HG03196 (cell line): ENCODE results near the gene HOXA13.

Source experiments
- ATAC-seq: cut with Tn5 transposase; IDR thresholded peaks from one replicate; pipeline ENCODE4 v1.9.1; 2021; ENCODE audit not compliant: unreplicated experiment

HOXA13 gene

DNA sequence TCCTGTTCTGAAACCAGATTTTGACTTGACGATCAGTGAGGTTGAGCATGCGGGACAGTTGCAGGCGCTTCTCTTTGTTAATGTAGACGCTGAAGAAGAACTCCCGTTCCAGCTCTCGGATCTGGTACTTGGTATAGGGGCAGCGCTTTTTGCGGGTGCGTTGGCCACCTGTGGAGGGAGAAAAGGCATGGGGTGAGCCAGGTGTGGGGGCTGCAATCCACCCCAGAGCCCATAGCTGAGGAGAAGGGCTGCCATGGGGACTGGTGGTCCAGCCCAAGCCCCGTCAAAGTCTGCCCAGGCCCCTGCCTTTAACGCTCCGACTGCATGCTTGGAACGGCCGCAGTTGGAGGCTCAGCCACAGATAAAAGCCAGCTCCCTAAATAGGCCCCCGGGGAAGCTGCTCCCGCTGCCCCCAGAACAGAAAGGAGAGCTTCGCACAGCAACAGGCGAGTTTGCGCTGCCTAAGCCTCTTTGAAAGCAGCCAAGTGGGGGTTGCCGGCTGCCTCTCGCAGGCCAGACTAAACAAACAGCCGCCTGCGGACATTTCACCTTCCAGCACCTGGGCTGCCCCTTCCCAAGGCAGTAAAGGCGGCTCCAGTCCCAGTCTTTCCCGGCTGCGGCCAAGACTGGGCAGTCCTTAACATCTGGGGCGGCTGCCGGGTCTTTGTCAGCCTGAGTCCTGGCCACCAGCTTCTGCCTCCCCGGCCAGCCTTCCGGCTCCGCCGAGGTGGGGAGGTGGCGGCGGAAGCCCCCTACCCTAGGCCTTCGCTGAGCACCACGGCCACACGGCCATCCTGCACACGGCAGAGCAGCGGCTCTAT is 16.8 kb downstream of the HOXA13 start:
- ATAC-seq: no peak

DNA sequence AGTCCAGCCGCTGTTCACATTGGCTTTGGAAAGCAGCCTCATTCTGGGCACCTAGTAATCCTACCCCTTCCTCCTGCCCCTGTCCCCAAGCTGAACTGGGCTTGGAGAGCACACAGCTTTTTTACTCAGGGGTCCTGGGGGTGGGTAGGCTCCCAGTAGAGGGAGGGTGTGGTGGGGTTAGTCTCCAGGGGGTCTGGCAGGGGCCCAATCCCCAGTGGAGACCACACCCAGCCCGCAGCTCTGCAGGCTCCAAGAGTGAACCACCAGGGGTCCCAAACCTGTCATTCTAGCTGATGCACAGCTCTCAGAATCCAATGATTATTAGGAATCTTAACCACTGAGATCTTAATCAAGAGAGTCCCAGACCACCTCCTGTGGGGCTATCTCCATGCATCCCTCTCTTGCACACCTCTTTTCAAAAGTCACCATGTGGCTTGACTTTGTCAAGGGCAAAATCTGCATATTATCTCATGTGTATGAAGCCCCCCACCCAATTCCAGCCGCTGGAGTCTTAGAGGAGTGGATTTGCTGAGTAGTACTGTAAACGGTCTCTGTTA is 17.5 kb downstream of the HOXA13 start:
- ATAC-seq: no peak

DNA sequence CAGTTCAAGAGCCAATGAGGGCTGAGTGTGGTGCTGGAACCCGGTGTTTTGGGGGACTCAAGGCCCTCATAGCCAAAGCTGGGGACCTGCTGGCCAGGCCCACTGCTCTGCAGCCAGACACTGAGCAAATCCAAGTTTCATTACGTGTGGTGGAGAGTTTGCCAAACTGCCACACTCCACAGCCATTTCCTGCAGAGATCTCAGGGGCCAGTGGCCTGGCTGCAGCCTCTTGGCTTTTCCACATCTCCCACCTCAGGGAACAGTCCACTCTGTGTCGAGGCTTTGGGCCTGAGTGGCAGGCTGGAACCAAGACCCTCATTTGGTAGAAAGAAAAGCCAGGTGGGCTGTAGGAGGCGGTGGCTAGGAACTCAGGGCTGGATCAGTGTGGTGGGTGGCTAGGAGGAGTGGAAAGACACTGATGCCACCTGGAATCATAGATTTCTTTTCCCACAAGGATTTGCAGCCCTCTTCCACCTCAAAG is 18.1 kb downstream of the HOXA13 start:
- ATAC-seq: no peak

DNA sequence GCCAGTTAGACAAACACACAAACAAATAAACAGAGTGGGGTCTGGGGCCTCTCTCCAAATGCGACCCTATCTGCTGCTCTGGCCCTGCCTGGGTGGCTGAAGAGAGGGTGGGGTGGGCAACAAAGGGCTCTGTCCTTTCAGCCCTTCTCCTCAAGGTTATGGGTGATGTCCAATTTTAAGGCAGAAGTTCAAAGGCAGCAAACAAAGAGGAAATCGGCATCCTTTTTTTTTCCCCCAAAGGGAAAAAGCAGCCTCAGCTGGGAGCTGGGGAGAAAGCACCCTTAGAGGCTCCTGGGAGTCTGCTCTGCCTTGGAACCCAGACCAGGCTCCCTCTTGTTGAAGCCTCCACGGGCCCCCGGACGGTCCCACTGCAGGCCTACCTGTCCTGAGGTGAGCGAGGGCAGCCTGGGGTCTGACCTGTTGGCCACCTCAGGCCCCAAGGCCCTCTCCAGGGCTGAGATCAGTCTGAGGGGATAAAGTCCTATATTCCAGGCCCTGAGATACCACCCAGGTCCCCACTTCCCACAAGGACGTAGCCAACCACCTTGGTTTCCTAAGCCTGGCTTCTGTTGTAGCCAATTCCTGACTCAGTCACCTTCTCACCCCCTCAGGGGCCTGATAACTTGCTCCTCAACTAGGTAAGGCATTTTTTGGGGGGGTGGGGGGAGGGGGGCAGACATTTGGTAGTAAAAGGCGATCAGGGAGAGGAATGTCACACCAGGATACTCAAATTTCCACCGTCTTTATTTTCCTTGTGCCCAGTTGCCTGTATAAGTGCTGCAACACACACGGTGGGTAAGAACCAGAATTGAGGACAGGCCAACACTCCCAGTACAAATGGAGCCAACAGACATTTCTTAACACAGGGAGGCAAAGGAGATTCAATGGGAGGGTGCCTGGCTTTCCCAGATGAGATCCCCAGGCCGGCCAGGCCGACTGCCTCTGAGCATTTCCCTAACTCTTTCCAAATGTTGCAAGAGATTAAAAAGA is 19.2 kb downstream of the HOXA13 start:
- ATAC-seq: no peak

DNA sequence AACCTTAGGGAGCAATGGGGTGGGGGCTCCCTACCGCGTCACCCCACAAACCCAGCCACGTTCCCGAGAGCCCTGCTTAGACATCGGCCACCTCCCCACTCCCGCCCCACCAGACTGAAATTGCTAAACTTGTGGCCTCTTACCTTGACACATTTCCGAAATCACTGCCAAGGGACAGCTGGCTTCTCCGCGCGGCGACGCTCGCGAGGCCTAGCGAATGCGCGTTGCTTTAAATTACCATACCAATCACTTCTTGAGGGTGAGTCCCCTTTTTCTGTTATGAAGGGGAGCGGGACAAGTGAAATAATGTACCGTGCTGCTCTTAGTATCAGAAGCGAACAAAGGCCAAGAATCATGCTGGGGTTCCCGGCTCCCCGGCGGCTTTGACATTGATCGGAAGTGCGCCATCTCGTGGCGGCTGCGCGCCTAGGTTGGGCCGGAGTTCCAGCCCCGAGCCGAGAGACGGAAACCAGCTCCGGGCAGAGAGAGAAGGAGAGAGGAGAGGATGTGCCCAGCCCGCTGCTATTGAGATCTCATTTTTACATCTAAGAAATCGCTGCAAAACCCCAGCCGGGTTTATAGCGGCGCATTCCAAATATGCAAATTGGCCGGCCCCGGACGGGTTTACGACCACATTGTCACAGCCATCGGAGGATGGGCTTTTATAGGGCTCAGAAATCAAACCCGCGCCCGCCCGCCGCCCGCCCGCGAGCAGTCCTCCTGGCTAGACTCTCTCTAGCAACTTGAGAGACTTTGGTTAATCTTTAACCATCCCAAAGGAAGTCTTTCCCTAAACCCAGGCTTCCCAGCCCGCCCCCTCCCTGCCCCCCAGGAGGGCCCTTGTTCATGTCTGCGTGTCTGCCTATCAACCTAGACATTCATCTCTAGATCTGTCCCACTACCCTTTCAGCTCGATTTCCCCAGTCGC is 20.1 kb downstream of the HOXA13 start:
- ATAC-seq: no peak

DNA sequence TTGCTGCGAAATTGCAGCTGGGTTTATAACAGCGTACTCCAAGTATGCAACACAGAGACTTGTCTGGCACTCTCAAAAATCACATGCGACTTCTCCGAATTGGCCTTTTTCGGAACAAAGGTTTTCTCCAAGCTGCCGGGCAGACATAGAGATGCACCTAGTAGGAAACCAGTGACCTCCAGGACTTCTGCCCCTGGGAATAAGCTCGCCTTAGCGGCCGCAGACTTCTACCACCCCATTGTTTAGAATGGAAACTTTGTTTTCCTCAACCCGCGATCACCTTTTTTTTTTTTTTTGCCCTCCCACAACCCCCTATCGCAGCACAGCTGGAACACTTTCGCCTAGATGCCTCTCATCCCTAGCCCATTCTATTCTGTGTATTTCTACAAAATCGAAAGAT is 20.9 kb downstream of the HOXA13 start:
- ATAC-seq: no peak

DNA sequence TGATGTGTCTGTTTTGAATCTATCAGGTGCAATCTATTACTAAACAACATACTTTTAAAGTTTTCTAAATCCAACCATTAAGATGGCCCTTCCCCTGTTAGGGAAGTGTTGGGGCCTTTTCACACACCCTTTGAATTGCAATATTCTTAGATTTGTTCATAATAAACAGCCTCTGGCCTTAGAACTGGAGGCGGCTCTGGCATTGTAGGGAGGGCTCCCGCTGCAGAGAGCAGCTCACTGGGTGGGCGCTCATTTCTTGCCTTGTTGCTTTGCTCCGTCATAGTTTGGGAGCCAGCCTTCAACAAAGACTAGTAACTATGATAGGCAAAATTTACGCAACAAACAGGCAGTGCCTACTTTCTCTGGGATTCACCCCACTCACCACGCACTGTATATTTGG is 21.5 kb downstream of the HOXA13 start:
- ATAC-seq: no peak

DNA sequence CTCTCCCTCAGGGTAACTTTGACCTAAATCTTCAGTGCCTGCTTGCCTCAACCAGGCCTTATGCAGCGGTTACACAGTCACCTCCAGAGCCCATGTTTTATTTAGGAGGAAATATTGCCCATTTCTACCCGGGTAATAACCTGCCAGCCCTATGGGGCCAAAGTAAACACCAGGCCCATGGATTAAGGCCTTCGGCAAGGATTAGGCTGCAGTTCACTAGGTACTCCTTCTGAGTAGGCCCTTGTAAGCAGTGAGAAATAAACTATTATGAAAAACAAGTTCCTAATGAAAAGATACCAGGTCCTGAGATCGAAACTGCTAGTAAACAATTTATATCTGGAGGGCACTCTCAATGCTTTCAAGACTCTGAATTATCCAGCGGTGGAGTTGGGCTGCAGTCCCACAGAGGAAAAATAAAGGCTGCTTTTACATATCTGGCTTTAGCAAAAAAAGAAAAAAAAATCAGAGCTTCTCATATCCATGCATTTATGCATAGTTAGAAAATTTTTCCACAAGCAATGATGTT is 22.0 kb downstream of the HOXA13 start:
- no peak for ATAC-seq

DNA sequence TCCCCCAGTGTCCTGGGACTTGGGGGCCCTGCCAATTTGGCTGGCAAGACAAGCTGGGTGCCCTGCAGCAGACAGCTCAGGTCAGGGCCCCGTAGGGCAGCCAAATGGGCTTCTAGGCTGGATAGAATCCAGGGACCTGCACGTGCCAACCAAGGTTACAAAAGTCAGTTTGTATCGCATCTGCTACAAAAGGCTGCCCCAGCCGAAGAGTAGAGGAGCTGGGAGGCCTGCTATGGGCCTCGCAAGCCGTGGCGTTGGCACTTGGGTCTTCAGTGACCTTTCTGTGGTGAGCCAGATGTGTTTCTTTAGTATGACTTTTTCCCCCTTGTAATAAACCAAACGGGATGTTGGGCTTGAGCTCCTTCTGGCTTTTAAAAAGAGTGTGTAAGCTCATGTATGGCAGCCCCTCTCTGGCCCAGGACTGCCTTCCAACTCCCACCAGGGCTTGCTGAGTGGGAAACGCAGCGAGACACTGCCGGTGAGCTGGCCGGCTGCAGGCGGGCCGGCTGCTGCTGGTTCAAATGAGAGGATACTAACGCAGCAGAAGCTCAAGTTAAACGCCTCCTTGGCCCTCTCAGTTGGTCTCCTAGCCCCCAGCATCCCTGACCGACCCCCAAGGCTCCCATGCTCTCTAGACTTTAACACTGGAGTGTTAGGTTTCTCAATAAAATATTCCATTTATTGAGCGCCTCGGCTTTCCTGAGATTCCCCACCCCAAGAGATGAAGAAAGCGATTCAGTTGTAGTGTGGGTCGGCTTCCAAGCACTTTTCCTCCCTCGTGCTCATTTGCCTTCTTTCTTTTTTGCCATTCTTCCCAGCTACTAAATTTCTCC is 22.7 kb downstream of the HOXA13 start:
- no peak for ATAC-seq

DNA sequence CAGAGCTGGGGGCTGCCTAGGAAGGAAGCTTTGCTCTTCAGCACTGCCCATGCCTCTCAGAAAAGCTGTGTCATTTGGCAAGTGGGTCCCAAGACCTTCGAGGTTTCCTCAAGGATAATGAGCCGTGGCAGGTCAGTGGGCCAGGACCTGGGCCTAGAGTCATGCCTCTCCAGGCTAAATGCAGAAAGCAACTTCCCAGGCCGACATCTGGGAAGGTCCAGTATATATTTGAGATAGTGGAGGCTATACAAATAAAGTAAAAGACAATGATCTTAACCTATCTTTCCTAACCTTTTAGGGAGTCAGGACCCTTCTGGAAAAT is 23.4 kb downstream of the HOXA13 start:
- ATAC-seq: no peak

DNA sequence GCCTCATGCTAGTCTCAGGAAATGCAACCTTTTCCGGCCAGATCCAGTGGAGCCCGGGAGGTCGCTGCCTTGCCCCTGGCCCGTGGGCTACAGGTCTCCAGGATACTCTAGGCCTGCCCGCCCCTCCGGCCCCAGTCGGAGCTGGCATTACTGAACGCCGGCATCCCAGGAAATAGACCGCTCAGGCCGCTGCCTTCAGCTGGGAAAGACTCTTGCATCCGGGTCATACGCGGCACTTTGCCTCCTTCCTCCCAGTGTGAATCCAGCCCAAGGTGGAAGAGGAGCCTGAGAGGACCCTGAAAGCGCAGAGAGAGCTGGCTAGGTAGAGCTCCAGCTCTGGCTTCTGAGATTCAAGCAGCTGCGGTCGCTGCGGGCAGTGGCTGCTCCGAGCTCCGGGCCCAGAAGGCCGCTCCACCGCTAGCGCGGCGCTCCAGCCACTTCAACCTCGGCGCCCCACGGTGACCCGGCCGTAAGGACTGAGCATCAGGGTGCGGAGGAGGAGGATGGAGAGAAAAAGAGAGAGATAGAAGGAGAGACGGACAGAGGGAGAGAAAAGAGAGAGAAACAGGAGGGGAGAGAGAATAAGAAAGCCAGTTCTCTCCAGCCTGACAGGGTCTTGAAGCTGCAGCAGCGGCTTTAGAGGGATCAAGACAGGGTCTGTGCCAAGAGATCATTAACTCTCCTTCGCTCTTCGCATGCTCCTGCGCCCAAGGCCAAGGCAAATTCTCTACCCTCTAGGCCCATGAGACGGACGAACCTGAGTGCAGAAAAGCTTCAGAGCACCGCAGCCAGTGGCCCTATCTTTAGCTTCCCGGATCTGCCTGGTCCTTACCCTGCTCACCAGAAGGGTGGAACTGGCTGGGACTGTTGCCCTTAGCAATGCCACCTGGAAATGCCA is 24.0 kb downstream of the HOXA13 start:
- ATAC-seq: no peak

DNA sequence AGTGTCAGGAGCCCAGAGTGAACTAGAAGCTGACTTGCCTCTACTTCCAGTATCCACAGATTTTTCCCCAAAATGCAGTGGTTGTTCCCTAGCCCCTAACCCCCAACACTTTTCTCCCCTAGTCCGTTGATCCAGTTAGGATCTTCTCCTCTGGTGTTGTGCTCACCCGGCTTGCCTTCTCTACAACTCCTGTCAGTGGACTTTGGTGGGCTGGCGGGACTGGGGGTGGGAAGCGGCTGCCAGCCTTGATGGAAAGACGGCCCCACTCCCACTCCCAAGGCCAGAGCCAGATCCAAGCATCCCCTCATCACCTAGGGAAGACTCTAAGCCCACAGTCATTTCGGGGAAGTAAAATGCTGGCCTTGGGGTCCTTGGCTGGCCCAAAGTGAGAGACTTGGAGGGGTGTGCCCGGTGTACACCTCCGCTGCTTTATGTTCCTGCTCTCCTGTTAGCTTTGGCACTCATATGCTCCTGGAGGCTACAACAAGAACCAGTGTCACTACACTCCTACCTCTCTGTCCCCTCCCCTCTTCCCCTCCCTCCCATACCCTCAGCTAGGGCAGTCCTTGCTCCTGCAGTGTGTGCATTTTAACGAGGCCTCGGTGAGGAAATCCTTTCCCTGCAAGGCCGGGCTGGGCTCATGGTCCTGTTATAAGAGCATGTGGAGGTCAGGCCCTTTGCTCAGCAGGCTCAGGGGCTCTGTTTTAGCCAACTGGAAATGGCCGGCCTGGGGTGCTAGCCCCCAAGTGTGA is 24.8 kb downstream of the HOXA13 start:
- no peak for ATAC-seq

DNA sequence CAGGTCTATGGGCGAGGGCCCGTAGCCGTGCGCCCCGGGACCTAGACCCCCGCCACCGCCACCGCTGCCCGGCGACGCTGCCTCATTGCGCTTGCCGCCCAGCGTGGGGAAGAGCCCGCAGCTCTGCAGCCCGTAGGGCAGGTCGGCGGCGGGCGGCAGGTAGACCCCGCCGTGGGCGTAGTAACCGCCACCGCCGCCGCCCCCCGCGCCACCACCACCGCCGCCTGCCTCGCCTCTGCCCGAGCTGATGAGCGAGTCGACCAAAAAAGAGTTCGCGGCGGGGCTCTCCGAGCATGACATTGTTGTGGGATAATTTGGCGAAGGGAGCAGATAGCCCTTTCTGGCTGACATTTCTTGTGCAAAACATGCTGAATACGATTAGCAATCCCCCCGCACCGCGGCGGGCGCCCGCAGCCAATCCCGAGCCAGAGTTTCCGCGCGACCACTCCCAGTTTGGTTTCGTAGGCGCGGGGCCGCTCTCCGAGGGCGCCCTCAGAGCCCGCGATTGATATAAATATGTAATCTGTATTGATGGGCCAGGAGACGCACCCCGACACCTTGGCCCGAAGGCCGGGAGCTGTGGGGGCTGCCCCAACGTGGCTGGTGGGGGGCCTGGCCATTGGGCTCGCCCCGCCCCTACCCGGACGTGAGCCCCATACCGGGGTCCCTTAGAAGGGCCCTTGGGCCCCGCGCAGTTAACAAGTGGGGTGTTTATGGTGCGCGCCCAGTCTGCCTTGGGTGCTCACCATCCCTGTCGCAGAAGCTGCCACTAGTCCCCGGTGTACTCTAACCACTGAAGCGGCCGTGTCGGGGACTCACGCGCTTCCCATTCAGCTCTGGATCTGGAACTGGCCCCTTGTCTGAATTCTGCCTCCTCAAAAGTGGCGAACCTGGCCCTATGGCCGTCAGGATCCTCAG is 25.7 kb downstream of the HOXA13 start, which contains the start of gene HOXA10:
HOXA10 (minus strand) TSS at position 365 of the 918 bp plus-strand sequence; CDS start at position 351, 14 bp downstream.
- ATAC-seq: no peak

DNA sequence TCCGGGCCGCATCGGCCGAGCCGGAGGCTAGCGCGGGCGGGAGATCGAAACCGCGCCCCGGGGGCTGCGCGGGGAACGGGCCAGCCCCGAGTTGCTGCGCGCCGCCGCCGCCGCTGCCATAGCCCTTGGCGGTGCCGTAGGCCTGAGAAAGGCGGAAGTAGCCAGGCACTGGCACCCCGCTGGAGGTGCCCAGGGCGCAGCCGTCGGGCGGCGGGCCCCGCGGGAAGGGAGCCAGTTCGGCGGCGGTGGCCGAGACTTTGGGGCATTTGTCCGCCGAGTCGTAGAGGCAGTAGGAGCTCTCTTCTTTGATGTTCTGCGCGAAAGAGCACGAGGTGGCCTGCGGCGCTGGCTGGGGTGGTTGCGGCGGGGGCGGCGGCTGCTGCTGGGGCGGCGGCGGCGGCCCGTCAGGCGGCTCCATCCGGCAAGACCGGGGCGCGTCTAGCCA is 26.4 kb downstream of the HOXA13 start:
- ATAC-seq: no peak

DNA sequence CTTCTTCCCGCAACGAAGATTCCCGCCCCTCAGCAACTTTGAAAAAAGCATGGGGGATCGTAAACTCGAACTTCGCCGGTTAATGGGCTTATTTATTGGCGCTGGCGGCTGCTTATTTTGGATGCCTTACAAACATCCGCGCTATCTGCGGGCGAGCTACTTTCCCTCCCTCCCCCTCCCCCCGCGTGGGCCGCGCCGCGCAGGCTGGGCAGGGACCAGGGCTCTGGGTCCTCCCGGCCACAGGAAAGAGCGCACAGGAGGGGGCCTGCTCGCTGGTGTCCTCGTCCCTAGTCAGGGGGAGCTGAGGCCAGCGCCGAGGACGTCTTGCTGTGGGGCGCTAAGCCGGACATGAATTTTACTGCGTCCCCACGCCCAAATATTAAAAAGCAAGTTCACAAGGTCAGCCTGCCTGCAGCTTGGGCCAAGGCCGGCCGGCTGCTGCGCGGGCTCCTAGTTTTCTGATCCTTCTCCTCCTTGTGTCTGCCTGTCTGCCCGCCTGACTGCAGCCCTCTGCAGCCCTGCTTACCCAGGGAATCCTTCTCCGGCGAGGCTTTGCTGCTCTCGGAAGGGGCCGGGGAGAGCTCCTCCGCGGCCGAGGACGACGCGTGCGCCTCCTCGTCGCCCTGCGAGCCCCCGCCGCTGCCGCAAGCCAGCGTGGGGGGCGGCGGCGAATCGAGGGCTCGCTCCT is 26.9 kb downstream of the HOXA13 start:
- no peak for ATAC-seq

DNA sequence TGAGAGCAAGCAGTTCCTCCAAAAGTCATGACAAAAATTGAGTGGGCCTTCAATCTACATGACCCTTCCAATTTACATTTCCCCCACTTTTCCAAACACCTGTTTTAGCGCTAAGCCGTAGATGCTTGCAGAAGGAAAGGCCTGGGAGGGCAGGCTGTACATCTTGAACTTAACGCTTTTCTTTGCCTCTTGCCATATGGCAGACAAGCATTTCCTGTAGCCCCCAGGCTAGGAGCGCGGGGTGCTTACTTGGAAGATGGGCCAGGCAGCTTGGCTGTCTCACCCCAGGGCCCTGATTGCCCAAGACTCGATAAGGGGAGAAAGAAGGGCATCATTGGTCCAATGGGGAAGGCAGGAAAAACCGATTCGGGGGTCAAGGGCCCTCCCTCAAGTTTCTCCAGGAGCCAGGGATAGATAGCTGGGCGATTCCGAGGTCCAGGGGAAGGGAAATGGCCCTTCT is 27.5 kb downstream of the HOXA13 start:
- ATAC-seq: no peak
